Measurements from ENCODE around the gene BIRC2. TPM values are rescaled to one million over a fixed set of nuclear protein-coding genes. Genes with fewer than 3 reads are reported as not detected.

BIRC2 gene
- total and polyA plus RNA-seq, 2 of the 4 experiments (the other 2 are of a cell fraction): 48.0 to 204 TPM

DNA sequence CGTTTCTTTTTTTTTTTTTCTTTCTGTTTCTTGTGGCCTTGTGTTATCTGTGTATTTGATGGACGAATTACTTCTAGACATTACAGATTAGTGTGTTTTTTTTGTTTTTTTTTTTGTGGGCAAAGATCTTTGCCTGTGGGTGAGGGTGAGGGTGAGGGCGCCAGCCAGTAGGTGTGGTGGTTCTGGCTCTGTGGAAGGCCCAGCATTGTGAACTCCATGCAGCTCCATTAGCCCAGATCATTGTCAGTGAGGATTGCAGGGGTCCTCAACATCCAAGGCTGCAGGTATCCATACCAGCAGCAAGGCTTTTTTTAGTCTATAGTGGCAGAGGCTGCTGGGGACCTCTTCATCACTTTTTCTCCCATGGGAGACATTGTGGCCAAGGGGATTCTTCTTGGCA lies 13.7 kb downstream of the BIRC2 start:
- H4K20me1 ChIP-seq (ENCODE audit: insufficient read depth, low read length): peaks cover 19% of the 10 kb centered on the region
- dilution Hi-C loops (cut with HindIII; ENCODE audit: low sequenced_read_pairs, unreplicated experiment): no loop called here
- H2BK120ac ChIP-seq (ENCODE audit: low read depth, low read length): no peak overlapping the region
- H3K9ac ChIP-seq (ENCODE audit: low read depth, low read length): no peak overlapping the region
- no peak overlapping the region for H3K4me2 ChIP-seq (ENCODE audit: low read depth, low read length)
- no peak overlapping the region for H3K27ac ChIP-seq (ENCODE audit: insufficient read depth, low read length)
- intact Hi-C loops (cut with micrococcal nuclease): no loop called here
- H3K9me1 ChIP-seq (ENCODE audit: insufficient read depth, low read length): peaks cover 9% of the 10 kb centered on the region
- H4K8ac ChIP-seq (ENCODE audit: low read depth in 2 of 2, low read length in 2 of 2): no peak overlapping the region
- H3K18ac ChIP-seq (ENCODE audit: low read depth, low read length): no peak overlapping the region
- H4K5ac ChIP-seq (ENCODE audit: low read depth, low read length): no peak overlapping the region
- no peak for TF ChIP-seq RCOR1 (IDR thresholded peaks at IDR 0.05; ENCODE audit: insufficient replicate concordance, low read length)
- no peak for TF ChIP-seq CHD1 (IDR thresholded peaks at IDR 0.05; ENCODE audit: low read depth, low read length)
- no peak for TF ChIP-seq USF2 (IDR thresholded peaks at IDR 0.05; ENCODE audit: low read depth, low read length)
- no peak for TF ChIP-seq FOS (IDR thresholded peaks at IDR 0.05; ENCODE audit: low read depth, low read length)
- no peak for TF ChIP-seq ELK1 (IDR thresholded peaks at IDR 0.05; ENCODE audit: borderline replicate concordance, low read depth, low read length)
- no peak for TF ChIP-seq BHLHE40 (IDR thresholded peaks at IDR 0.05; ENCODE audit: low read depth, low read length)
- TF ChIP-seq NFE2L2 (IDR thresholded peaks at IDR 0.05; ENCODE audit: low read depth, low read length): no peak
- TF ChIP-seq MAFK (IDR thresholded peaks at IDR 0.05; ENCODE audit: low read depth, low read length): no peak
- no peak for TF ChIP-seq RFX5 (IDR thresholded peaks at IDR 0.05; ENCODE audit: low read depth, low read length)
- no peak for TF ChIP-seq CEBPB (IDR thresholded peaks at IDR 0.05; ENCODE audit: low read depth, low read length)
- no peak for TF ChIP-seq POLR2A (IDR thresholded peaks at IDR 0.05; ENCODE audit: low read depth, low read length)
- no peak for TF ChIP-seq MXI1 (IDR thresholded peaks at IDR 0.05; ENCODE audit: borderline replicate concordance, low read depth, low read length)
- no peak for TF ChIP-seq CTCF (conservative IDR thresholded peaks at IDR 0.05; ENCODE audit: low read depth, low read length)
- TF ChIP-seq RAD21 (IDR thresholded peaks at IDR 0.05; ENCODE audit: low read length): no peak
- TF ChIP-seq SMC3 (IDR thresholded peaks at IDR 0.05; ENCODE audit: low read depth, low read length): no peak
- no peak for TF ChIP-seq MAZ (IDR thresholded peaks at IDR 0.05; ENCODE audit: borderline replicate concordance, low read depth, low read length)
- H3K79me1 ChIP-seq (ENCODE audit: low read depth in 1 of 2, low read length in 2 of 2): peaks cover 28 to 43% of the 10 kb centered on the region in 2 experiments
- BruUV-seq (replicated peaks): no TSS peak
- H3K9me3 ChIP-seq (ENCODE audit: control insufficient read depth, insufficient read depth, low read length): 0 out of 2 replicates have a peak, but pooled peaks cover 2% of the 10 kb centered on the region
- ChIA-PET CTCF (interaction anchor here (0.5 to 0.7 kb wide), 2 partner anchors 63 to 238 kb away, joined by 3 to 4 read pairs; no protein-coding TSS in a partner anchor), POLR2A (ENCODE audit: unreplicated experiment) (interaction anchor here (0.6 kb wide), 1 partner anchor 155 kb away, joined by 3 read pairs; no protein-coding TSS in a partner anchor)
- H3K4me3 ChIP-seq (ENCODE audit: insufficient read depth, low read depth, low read length): no peak overlapping the region
- no peak overlapping the region for H2BK5ac ChIP-seq (ENCODE audit: low read depth, low read length, poor library complexity, severe bottlenecking)
- H3K4me1 ChIP-seq (ENCODE audit: control insufficient read depth, insufficient read depth, low read length): peaks cover 6% of the 10 kb centered on the region
- no peak overlapping the region for H2AFZ ChIP-seq (replicated peaks; ENCODE audit: low read length, poor library complexity)
- in situ Hi-C loops (cut with MboI; ENCODE audit: low sequenced_read_pairs): no loop called here
- no peak overlapping the region for H2BK20ac ChIP-seq (ENCODE audit: low read depth, low read length)
- no peak overlapping the region for H3K56ac ChIP-seq (ENCODE audit: extremely low read depth, insufficient read depth, low read length)
- H4K91ac ChIP-seq (ENCODE audit: insufficient read depth, low read depth, low read length): no peak overlapping the region
- H3K36me3 ChIP-seq (ENCODE audit: control insufficient read depth, insufficient read depth, low read length): peaks cover 29% of the 10 kb centered on the region
- WGBS, 2 experiments (ENCODE audit: extremely low coverage in 2 of 2, insufficient read length in 1 of 2): 83% methylated on average over 1 of the region's 3 CpGs; no CpG with 5 or more reads in 1 of the 2 experiments
- H2AK9ac ChIP-seq (replicated peaks; ENCODE audit: low read depth, low read length, poor library complexity): no peak overlapping the region
- ATAC-seq (ENCODE audit: low read depth) (no peak), DNase-seq (no peak)
- H2AK5ac ChIP-seq (ENCODE audit: low read depth, low read length): no peak overlapping the region
- no peaks in the 10 kb centered on the region for H3K27me3 ChIP-seq (ENCODE audit: control insufficient read depth, insufficient read depth, low read length)
- no peak overlapping the region for H3K23ac ChIP-seq (ENCODE audit: low read depth, low read length)
- H3K14ac ChIP-seq (replicated peaks; ENCODE audit: low read depth, low read length): no peak overlapping the region
- H3K4ac ChIP-seq (ENCODE audit: low read depth, low read length): no peak overlapping the region
- no peak overlapping the region for H2BK15ac ChIP-seq (ENCODE audit: low read depth, low read length)
